ENCODE data around the gene MPST. TPM values are rescaled to one million over a fixed set of nuclear protein-coding genes. Genes with fewer than 3 reads are reported as not detected.

Gene MPST
- total and polyA plus RNA-seq, 2 donors from 2014 or later: 44.4 to 167 TPM

DNA sequence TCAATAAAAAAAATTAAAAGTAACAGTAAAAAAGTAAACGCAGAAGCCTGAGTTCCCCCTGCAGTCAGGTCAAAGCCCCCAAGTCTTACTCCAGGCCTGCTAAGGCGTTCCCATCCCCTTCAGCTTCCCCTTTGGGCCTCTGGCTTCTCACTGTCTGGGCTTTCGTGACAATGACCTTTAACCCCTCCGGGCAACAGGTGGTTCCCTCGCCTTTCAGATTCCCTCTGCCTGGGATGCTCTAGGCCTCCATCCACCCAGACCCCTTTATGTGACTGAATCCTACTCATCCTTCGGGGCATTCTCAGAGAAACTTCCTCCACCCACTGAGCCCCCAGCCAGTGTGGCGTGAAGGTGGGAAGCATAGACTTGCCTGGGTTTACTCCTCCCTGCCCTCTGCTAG lies 8.0 kb downstream of the MPST start:
- H3K27ac ChIP-seq (ENCODE audit: low read depth in 2 of 2, low read length in 2 of 2): no peak overlapping the region
- intact Hi-C loops (cut with DNase I): no loop called here
- H3K9ac ChIP-seq (ENCODE audit: low read length in 3 of 3): no peak overlapping the region
- no peaks in the 10 kb centered on the region for H3K9me3 ChIP-seq (ENCODE audit: control insufficient read depth in 2 of 3, insufficient read depth in 1 of 3, low read length in 3 of 3)
- no peak for FAIRE-seq
- TF ChIP-seq, protein P1, sequence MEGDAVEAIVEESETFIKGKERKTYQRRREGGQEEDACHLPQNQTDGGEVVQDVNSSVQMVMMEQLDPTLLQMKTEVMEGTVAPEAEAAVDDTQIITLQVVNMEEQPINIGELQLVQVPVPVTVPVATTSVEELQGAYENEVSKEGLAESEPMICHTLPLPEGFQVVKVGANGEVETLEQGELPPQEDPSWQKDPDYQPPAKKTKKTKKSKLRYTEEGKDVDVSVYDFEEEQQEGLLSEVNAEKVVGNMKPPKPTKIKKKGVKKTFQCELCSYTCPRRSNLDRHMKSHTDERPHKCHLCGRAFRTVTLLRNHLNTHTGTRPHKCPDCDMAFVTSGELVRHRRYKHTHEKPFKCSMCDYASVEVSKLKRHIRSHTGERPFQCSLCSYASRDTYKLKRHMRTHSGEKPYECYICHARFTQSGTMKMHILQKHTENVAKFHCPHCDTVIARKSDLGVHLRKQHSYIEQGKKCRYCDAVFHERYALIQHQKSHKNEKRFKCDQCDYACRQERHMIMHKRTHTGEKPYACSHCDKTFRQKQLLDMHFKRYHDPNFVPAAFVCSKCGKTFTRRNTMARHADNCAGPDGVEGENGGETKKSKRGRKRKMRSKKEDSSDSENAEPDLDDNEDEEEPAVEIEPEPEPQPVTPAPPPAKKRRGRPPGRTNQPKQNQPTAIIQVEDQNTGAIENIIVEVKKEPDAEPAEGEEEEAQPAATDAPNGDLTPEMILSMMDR (IDR thresholded peaks at IDR 0.05; ENCODE audit: borderline replicate concordance, extremely low read depth, insufficient read depth): no peak
- H3K36me3 ChIP-seq (ENCODE audit: control insufficient read depth in 2 of 3, insufficient read depth in 3 of 3, low read length in 3 of 3): peaks cover 2 to 15% (median 2%) of the 10 kb centered on the region in 3 donors
- peaks cover 0 to 19% (median 10%) of the 10 kb centered on the region in 3 donors for H3K4me1 ChIP-seq (ENCODE audit: control insufficient read depth in 2 of 3, insufficient read depth in 2 of 3, low read depth in 1 of 3, low read length in 3 of 3)
- peak in 1 of 5 donors; percentile 13 for DNase-seq
- no peaks in the 10 kb centered on the region for H3K27me3 ChIP-seq (ENCODE audit: control insufficient read depth, insufficient read depth, low read length)
- no peak overlapping the region for H3K4me3 ChIP-seq (ENCODE audit: low read length in 3 of 3)

- H3K4me1 ChIP-seq (ENCODE audit: control insufficient read depth in 2 of 3, insufficient read depth in 2 of 3, low read depth in 1 of 3, low read length in 3 of 3): peaks cover 0 to 28% (median 10%) of the 10 kb centered on the region in 3 donors
- H3K27ac ChIP-seq (ENCODE audit: low read depth in 2 of 2, low read length in 2 of 2): no peak overlapping the region
- no peaks in the 10 kb centered on the region for H3K27me3 ChIP-seq (ENCODE audit: control insufficient read depth, insufficient read depth, low read length)
- DNase-seq: peak in 1 of 5 donors; percentile 59
- intact Hi-C loops (cut with DNase I): no loop called here
- no peaks in the 10 kb centered on the region for H3K9me3 ChIP-seq (ENCODE audit: control insufficient read depth in 2 of 3, insufficient read depth in 1 of 3, low read length in 3 of 3)
- no peak overlapping the region for H3K9ac ChIP-seq (ENCODE audit: low read length in 3 of 3)
- H3K36me3 ChIP-seq (ENCODE audit: control insufficient read depth in 2 of 3, insufficient read depth in 3 of 3, low read length in 3 of 3): peaks cover 2 to 15% (median 2%) of the 10 kb centered on the region in 3 donors
- FAIRE-seq: no peak
- TF ChIP-seq, protein P1 (IDR thresholded peaks at IDR 0.05; ENCODE audit: borderline replicate concordance, extremely low read depth, insufficient read depth): no peak
- no peak overlapping the region for H3K4me3 ChIP-seq (ENCODE audit: low read length in 3 of 3)
Observed at GRCh38 chr22:37028692-37029674, 9.4 kb downstream of the MPST start.

DNA sequence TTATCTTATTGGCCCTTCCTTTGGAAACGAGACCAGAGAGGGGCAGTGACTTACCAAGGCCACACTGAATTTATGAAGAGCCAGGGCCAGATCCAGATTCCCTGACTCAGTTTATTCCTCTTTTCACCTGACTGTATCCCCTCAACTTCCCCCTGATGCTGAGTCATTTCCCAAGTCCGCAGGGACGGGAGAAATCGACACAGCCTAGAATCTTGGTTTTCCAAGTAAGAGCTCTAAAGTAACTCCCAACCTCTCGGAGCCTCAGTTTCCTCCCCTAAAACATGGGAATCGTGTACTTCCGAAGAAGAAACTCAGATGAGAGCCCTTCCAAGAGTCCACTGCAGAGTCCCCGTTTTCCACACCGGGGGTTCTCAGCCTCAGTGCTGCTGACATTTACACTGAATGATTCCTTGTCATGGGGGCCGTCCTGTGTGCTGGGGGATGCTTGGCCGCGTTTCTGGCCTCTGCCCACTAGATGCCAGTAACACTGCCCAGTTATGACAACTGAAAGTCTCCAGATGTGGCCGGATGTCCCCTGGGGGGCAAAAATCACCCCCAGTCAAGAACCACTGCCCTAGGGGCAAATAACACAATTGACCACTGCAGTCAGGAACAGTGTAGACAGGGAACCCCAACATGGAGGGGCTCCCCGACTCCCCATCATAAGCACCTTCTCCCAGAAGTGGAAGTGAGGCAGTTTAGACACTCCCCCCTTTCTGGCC lies 11.2 kb downstream of the MPST start:
- TF ChIP-seq, protein P1 (IDR thresholded peaks at IDR 0.05; ENCODE audit: borderline replicate concordance, extremely low read depth, insufficient read depth): no peak
- Histone ChIP-seq H3K9me3 (ENCODE audit: control insufficient read depth in 2 of 3, insufficient read depth in 1 of 3, low read length in 3 of 3) (no peaks in the 10 kb centered on the region), H3K4me1 (ENCODE audit: control insufficient read depth in 2 of 3, insufficient read depth in 2 of 3, low read depth in 1 of 3, low read length in 3 of 3) (peaks cover 0 to 24% (median 19%) of the 10 kb centered on the region in 3 donors), H3K36me3 (ENCODE audit: control insufficient read depth in 2 of 3, insufficient read depth in 3 of 3, low read length in 3 of 3) (peaks cover 0 to 15% (median 2%) of the 10 kb centered on the region in 3 donors), H3K4me3 (ENCODE audit: low read length in 3 of 3) (no peak overlapping the region), H3K27me3 (ENCODE audit: control insufficient read depth, insufficient read depth, low read length) (no peaks in the 10 kb centered on the region), H3K27ac (ENCODE audit: low read depth in 2 of 2, low read length in 2 of 2) (peak overlapping the region in 1 of 2 donors; percentile 24), H3K9ac (ENCODE audit: low read length in 3 of 3) (no peak overlapping the region)
- intact Hi-C loops (cut with DNase I): no loop called here
- DNase-seq (peak in 2 of 5 donors; percentile 38 to 43), FAIRE-seq (no peak)

Data from kidney (tissue), 14 donors.